ENCODE data around the gene MPI.
"Not testable (repeated sequence)": the region's sequence is repeated elsewhere in the genome, so short reads cannot be mapped to it uniquely, and the experiment has no call there.

The MPI gene

GRCh38 chr15:74891469-74891868 lies 1.6 kb downstream of the MPI start:
- no peak for DNase-seq (ENCODE audit: low spot score)

- DNase-seq (ENCODE audit: low spot score) = no peak
Measured at GRCh38 chr15:74892313-74892712, 2.5 kb downstream of the MPI start.

GRCh38 chr15:74892931-74893330 lies 3.1 kb downstream of the MPI start:
- no peak for DNase-seq (ENCODE audit: low spot score)

- DNase-seq (ENCODE audit: low spot score) = no peak
Measured at GRCh38 chr15:74893627-74894026, 3.8 kb downstream of the MPI start.

- DNase-seq (ENCODE audit: low spot score) = not testable (repeated sequence)
Measured at GRCh38 chr15:74894383-74894782, 4.5 kb downstream of the MPI start.

GRCh38 chr15:74895830-74896229 lies 6.0 kb downstream of the MPI start:
- DNase-seq (ENCODE audit: low spot score) = no peak

GRCh38 chr15:74896316-74896715 lies 6.5 kb downstream of the MPI start:
- no peak for DNase-seq (ENCODE audit: low spot score)

GRCh38 chr15:74897300-74897701 lies 7.5 kb downstream of the MPI start:
- no peak for DNase-seq (ENCODE audit: low spot score)

- peak; percentile 63 for DNase-seq (ENCODE audit: low spot score)
Measured at GRCh38 chr15:74901612-74902063, 11.8 kb downstream of the MPI start.

GRCh38 chr15:74902295-74903075 lies 12.6 kb downstream of the MPI start:
- DNase-seq (ENCODE audit: low spot score) = no peak

- no peak for DNase-seq (ENCODE audit: low spot score)
Measured at GRCh38 chr15:74903676-74904075, 13.8 kb downstream of the MPI start.

- no peak for DNase-seq (ENCODE audit: low spot score)
Measured at GRCh38 chr15:74904190-74904805, 14.5 kb downstream of the MPI start.

- no peak for DNase-seq (ENCODE audit: low spot score)
Measured at GRCh38 chr15:74906067-74906449, 16.2 kb downstream of the MPI start.

- peak; percentile 84 for DNase-seq (ENCODE audit: low spot score)
Measured at GRCh38 chr15:74906450-74907162, 16.8 kb downstream of the MPI start, which contains the start of gene FAM219B. TSS of gene FAM219B (minus strand) at chr15:74906851. CDS start at chr15:74906800, 51 bp downstream.

- no peak for DNase-seq (ENCODE audit: low spot score)
Measured at GRCh38 chr15:74907163-74907870, 17.5 kb downstream of the MPI start.

- DNase-seq (ENCODE audit: low spot score) = no peak
Measured at GRCh38 chr15:74908635-74909034, 18.8 kb downstream of the MPI start.

GRCh38 chr15:74913041-74913440 lies 23.2 kb downstream of the MPI start:
- DNase-seq (ENCODE audit: low spot score) = no peak

- not testable (repeated sequence) for DNase-seq (ENCODE audit: low spot score)
Measured at GRCh38 chr15:74913799-74914198, 24.0 kb downstream of the MPI start.

GRCh38 chr15:74917676-74918075 lies 27.8 kb downstream of the MPI start:
- no peak for DNase-seq (ENCODE audit: low spot score)

GRCh38 chr15:74920456-74920855 lies 30.6 kb downstream of the MPI start:
- no peak for DNase-seq (ENCODE audit: low spot score)

- no peak for DNase-seq (ENCODE audit: low spot score)
Measured at GRCh38 chr15:74924525-74924924, 34.7 kb downstream of the MPI start.

- DNase-seq (ENCODE audit: low spot score) = no peak
Measured at GRCh38 chr15:74928771-74929198, 38.9 kb downstream of the MPI start.

All from kidney capillary endothelial cell (primary cell).